NCI-H1694 (cell line): ENCODE results near the gene FMC1.

Source experiments
- DNase-seq: peaks from one replicate; lab custom pipeline; 2025; lab: John Stamatoyannopoulos, UW

The FMC1 gene

GRCh38 chr7:139374246-139374645 is 33.1 kb downstream of the FMC1 start:
- no peak for DNase-seq

- no peak for DNase-seq
Observed at GRCh38 chr7:139382439-139382838, 41.3 kb downstream of the FMC1 start.

GRCh38 chr7:139384611-139385010 is 43.5 kb downstream of the FMC1 start:
- DNase-seq = no peak

GRCh38 chr7:139387594-139387993 is 46.5 kb downstream of the FMC1 start:
- no peak for DNase-seq

GRCh38 chr7:139389091-139389490 is 48.0 kb downstream of the FMC1 start:
- DNase-seq = no peak

- no peak for DNase-seq
Observed at GRCh38 chr7:139389774-139390173, 48.6 kb downstream of the FMC1 start.

- no peak for DNase-seq
Observed at GRCh38 chr7:139393621-139394211, 52.6 kb downstream of the FMC1 start.

GRCh38 chr7:139394540-139394939 is 53.4 kb downstream of the FMC1 start:
- no peak for DNase-seq
